ENCODE measurements around the gene TMEM131. TPM values are rescaled to one million over a fixed set of nuclear protein-coding genes. Genes with fewer than 3 reads are reported as not detected.

Gene TMEM131
- total RNA-seq, 4 donors from 2014 or later = 10.3 to 39.2 (median 20.0) TPM

DNA sequence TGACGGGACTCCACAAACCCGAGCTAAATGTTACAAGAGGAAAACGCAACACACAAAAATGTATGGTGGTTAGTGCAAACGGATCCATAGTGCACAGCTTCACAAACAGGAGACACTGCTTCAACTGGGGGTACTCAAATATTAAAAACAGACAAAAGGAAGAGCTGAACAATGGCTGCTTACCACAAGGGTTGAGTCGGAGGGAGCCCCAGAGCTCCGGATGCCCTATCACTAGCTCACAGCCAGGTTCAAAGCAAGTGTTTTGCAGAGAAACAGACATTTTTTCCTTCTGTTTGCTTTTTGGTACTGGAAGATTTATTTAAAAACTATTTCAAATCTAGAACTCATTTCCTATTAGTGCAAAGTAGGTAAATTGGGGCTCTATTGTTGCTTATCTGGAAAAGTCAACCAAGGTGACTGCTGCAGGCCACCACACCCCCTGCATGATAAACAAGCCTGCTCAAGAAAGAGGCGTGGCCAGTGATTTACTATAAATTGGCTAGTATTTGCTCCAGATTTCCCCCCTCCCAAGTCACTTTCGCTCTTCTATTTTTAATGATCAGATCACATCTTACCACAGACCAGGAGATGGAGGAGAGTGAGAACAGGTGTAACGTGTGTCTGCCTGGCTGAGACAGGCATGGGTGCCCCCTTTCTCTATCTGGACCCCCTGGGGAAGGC lies 235.9 kb downstream of the TMEM131 start:
- peaks cover 0 to 4% of the 10 kb centered on the region in 2 donors for H3K4me1 ChIP-seq
- intact Hi-C loops (cut with DNase I; ENCODE audit: low total_unique reads) (no loop called here), in situ Hi-C loops (cut with MboI; ENCODE audit: low sequenced_read_pairs in 4 of 4) (no loop called here)
- no peak overlapping the region for H3K4me3 ChIP-seq
- DNase-seq (no peak), ATAC-seq (no peak)
- no peaks in the 10 kb centered on the region for H3K9me3 ChIP-seq
- H3K36me3 ChIP-seq = peaks cover 0 to 93% of the 10 kb centered on the region in 2 donors
- peak overlapping the region in 2 of 4 donors; percentile 2 to 35 for H3K27ac ChIP-seq
- H3K27me3 ChIP-seq = no peaks in the 10 kb centered on the region
- TF ChIP-seq, protein P1, sequence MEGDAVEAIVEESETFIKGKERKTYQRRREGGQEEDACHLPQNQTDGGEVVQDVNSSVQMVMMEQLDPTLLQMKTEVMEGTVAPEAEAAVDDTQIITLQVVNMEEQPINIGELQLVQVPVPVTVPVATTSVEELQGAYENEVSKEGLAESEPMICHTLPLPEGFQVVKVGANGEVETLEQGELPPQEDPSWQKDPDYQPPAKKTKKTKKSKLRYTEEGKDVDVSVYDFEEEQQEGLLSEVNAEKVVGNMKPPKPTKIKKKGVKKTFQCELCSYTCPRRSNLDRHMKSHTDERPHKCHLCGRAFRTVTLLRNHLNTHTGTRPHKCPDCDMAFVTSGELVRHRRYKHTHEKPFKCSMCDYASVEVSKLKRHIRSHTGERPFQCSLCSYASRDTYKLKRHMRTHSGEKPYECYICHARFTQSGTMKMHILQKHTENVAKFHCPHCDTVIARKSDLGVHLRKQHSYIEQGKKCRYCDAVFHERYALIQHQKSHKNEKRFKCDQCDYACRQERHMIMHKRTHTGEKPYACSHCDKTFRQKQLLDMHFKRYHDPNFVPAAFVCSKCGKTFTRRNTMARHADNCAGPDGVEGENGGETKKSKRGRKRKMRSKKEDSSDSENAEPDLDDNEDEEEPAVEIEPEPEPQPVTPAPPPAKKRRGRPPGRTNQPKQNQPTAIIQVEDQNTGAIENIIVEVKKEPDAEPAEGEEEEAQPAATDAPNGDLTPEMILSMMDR (IDR thresholded peaks at IDR 0.05 in 4 of 5, conservative IDR thresholded peaks at IDR 0.05 in 1 of 5) = no peak
- no peak for TF ChIP-seq POLR2A (IDR thresholded peaks at IDR 0.05)

DNA sequence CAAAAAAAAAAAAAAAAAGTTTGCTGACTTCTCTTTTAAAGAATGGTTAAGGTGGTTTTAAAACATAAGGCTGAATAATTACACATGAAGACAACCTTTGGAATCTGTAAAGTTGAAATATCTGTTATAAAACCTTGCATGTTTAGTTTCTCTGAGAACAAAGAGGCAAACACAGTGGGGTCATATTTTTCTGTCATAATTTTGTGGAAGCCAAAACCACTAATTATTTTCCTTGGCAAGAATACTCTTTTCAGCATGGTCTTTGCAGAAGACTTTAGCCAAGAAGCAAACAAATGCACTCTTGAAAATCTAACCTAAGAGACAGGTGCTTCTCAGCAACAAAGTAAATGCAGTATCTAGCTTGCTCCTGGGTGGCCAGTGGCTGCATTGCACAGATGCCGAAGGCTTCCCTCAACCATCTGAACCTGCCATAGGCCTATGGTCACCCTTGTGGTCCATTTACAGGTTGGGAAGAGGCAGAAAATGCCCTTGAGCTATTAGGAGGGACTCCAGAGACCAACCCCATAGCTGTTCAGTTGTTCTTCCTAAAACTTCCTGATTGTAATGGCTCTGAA lies 237.5 kb downstream of the TMEM131 start:
- DNase-seq (no peak), ATAC-seq (no peak)
- intact Hi-C loops (cut with DNase I; ENCODE audit: low total_unique reads) (no loop called here), in situ Hi-C loops (cut with MboI; ENCODE audit: low sequenced_read_pairs in 4 of 4) (no loop called here)
- no peaks in the 10 kb centered on the region for H3K9me3 ChIP-seq
- peak overlapping the region in 2 of 4 donors; percentile 27 to 35 for H3K27ac ChIP-seq
- H3K27me3 ChIP-seq = no peaks in the 10 kb centered on the region
- peaks cover 0 to 4% of the 10 kb centered on the region in 2 donors for H3K4me1 ChIP-seq
- TF ChIP-seq, protein P1 (IDR thresholded peaks at IDR 0.05 in 4 of 5, conservative IDR thresholded peaks at IDR 0.05 in 1 of 5) = no peak
- no peak for TF ChIP-seq POLR2A (IDR thresholded peaks at IDR 0.05)
- H3K36me3 ChIP-seq = peaks cover 0 to 87% of the 10 kb centered on the region in 2 donors
- no peak overlapping the region for H3K4me3 ChIP-seq

DNA sequence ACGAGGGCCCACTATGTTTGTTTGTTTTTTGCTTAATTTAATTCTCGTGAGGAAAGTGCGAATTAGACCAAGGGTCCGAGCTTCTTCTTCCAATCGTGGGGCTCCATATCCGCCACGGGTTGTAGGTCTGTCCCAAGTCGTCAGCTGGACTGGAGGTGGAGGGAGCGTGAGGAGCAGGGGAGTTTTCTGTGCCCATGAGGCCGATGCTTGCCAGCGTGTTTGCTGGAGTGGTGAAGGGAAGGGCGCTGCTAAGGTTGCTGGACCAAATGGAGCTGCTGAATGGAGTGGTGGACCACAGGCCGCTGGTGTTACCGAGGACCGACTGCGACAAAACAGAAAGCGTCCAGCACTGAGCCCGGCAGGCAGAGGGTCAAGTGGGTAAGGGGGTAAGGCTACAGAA lies 238.7 kb downstream of the TMEM131 start:
- Histone ChIP-seq H3K27ac (no peak overlapping the region), H3K9me3 (no peaks in the 10 kb centered on the region), H3K27me3 (no peaks in the 10 kb centered on the region), H3K36me3 (peaks cover 0 to 82% of the 10 kb centered on the region in 2 donors), H3K4me3 (no peak overlapping the region), H3K4me1 (peaks cover 0 to 4% of the 10 kb centered on the region in 2 donors)
- TF ChIP-seq POLR2A (IDR thresholded peaks at IDR 0.05) = no peak
- TF ChIP-seq, protein P1 (IDR thresholded peaks at IDR 0.05 in 4 of 5, conservative IDR thresholded peaks at IDR 0.05 in 1 of 5) = no peak
- DNase-seq (no peak), ATAC-seq (no peak)
- intact Hi-C loops (cut with DNase I; ENCODE audit: low total_unique reads) (no loop called here), in situ Hi-C loops (cut with MboI; ENCODE audit: low sequenced_read_pairs in 4 of 4) (no loop called here)

DNA sequence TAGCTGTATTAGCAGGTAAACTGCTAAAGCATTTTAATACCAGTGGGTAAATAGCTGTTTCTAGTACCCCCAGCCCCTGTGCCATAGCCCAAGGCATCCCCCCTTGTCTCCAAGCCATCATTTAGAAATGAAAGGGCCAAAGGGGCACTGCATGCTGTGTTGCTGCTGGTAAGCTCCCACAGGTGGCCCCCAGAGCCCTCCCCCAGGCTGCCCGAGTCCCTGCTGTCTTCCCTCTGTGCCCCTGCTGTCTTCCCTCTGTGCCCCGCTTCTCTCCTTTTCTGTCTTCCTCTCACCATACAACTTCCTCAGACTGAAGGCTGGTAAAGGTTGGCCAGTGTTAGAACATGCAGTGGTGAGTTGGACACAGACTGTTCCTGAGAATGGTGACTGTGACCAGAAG lies 240.3 kb downstream of the TMEM131 start:
- in situ Hi-C loops (cut with MboI; ENCODE audit: low sequenced_read_pairs in 4 of 4) (no loop called here), intact Hi-C loops (cut with DNase I; ENCODE audit: low total_unique reads) (no loop called here)
- Histone ChIP-seq H3K4me1 (peaks cover 0 to 4% of the 10 kb centered on the region in 2 donors), H3K27ac (peak overlapping the region in 3 of 4 donors; percentile 44 to 57 (median 55)), H3K27me3 (no peaks in the 10 kb centered on the region), H3K9me3 (no peaks in the 10 kb centered on the region), H3K4me3 (no peak overlapping the region), H3K36me3 (peaks cover 0 to 66% of the 10 kb centered on the region in 2 donors)
- ATAC-seq = no peak
- TF ChIP-seq, protein P1 (IDR thresholded peaks at IDR 0.05 in 4 of 5, conservative IDR thresholded peaks at IDR 0.05 in 1 of 5) = no peak
- no peak for TF ChIP-seq POLR2A (IDR thresholded peaks at IDR 0.05)
- DNase-seq = no peak
